ENCODE measurements around the gene SSH2. TPM values are rescaled to one million over a fixed set of nuclear protein-coding genes. Genes with fewer than 3 reads are reported as not detected.

SSH2 gene
- total RNA-seq, 2 experiments from 2014 or later = 32.6 to 36.1 TPM

DNA sequence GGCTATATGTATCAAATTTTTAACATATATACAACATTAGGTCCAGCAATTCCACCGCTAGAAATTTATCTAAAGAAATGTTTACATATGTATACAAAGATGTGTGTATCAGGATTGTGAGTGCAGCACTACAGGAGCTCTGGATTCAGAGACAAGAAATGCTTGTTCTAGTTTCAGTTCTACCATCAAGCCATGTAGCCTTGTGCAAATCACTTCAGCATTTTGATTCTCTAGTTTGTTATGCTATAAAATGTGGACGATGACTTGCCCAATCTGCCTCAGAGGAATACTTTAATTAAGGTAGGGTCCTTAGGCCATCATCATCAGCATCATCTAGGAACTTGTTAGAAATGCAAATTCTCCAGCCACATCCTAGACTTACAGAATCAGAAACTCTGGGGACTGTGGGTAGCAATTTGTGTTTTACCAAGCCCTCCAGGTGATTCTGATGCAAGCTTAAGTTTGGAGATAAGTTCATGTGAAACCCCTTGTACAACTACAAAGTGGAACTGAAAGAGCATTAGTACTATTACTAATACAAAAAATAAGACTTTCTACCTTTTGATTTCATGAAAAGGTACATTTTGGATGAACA, 176.1 kb downstream of the SSH2 start:
- intact Hi-C loops (cut with DNase I, micrococcal nuclease) = no loop called here
- peak; percentile 34 for ATAC-seq
- no peak for DNase-seq
- H3K36me3 Mint-ChIP-seq (ENCODE audit: low read depth) = peaks cover 27% of the 10 kb centered on the region
- no peaks in the 10 kb centered on the region for H3K9me3 Mint-ChIP-seq (ENCODE audit: low read depth)
- peaks cover 40% of the 10 kb centered on the region for H3K4me1 Mint-ChIP-seq
- H3K4me3 Mint-ChIP-seq = no peak overlapping the region
- no peaks in the 10 kb centered on the region for H3K27me3 Mint-ChIP-seq
- peak overlapping the region; percentile 45 for H3K27ac Mint-ChIP-seq
- ChIA-PET CTCF (interaction anchor here (1.0 to 3.6 kb wide), 2 partner anchors 24 to 114 kb away, joined by 3 to 14 read pairs; no protein-coding TSS in a partner anchor), POLR2A (no interaction called here)

DNA sequence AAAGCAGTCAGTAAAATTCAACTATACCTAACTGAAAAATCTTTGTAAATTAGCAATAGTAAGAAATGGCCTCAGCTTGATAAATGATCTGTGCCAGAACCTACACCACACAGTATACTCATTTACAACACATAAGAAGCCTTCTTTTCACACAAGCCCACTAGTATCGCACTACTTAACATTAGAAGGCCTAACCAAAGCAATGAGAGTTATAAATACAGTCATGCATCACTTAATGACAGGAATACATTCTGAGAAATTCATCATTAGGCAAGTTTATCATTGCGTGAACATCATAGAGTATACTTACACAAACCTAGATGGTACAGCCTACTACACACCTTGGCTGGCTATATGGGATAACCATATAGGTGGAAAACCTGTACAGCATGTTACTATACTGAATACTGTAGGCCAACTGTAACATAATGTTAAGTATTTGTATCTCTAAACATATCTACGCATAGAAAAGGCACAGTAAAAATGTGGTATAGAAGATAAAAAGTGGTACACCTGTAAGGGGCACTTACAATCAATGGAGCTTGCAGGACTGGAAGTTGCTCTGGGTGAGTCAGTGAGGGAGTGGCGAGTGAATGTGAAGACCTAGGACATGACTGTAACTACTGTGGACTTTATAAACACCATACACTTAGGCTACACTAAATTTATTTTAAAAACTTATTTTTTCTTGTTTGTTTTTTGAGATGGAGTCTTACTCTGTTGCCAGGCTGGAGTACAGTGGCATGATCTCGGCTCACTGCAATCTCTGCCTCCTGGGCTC, 180.8 kb downstream of the SSH2 start:
- POLR2A ChIA-PET = no interaction called here
- CTCF ChIA-PET = interaction anchor here (0.8 to 1.1 kb wide), 4 partner anchors 8 to 16 kb away, joined by 3 read pairs; no protein-coding TSS in a partner anchor
- no peak for ATAC-seq
- Mint-ChIP-seq H3K36me3 (ENCODE audit: low read depth) (peaks cover 22% of the 10 kb centered on the region), H3K27ac (no peak overlapping the region), H3K9me3 (ENCODE audit: low read depth) (no peaks in the 10 kb centered on the region), H3K27me3 (no peaks in the 10 kb centered on the region), H3K4me1 (peaks cover 60% of the 10 kb centered on the region), H3K4me3 (no peak overlapping the region)
- intact Hi-C loops (cut with DNase I, micrococcal nuclease) = loop anchor here in 1 of 2 experiments (2.0 to 5.0 kb wide), 2 partner anchors 16 to 57 kb away; no protein-coding TSS in a partner anchor
- DNase-seq = no peak

DNA sequence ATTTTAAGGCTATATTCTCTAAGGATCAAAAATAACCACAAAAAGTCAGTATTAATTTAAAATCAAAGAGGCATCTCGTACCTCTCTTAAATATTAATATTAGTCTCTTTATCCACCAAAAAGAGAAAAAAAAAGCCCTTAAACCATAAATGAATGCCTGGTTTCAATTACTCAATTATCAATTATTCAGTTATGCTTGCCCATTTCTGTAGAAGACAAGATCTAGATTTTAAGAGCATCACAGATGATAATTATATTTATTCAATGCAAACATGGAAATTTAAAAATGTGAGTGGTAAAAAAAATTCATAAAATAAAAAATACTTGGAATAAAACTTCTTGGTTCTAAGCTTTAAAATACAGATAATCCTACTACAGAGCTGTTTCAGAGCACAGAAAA, 181.6 kb downstream of the SSH2 start:
- peaks cover 56% of the 10 kb centered on the region for H3K4me1 Mint-ChIP-seq
- H3K4me3 Mint-ChIP-seq = no peak overlapping the region
- H3K9me3 Mint-ChIP-seq (ENCODE audit: low read depth) = no peaks in the 10 kb centered on the region
- H3K27ac Mint-ChIP-seq = no peak overlapping the region
- H3K27me3 Mint-ChIP-seq = no peaks in the 10 kb centered on the region
- ATAC-seq (no peak), DNase-seq (no peak)
- intact Hi-C loops (cut with DNase I, micrococcal nuclease) = loop anchor here in 1 of 2 experiments (2.0 to 5.0 kb wide), 2 partner anchors 16 to 56 kb away; no protein-coding TSS in a partner anchor
- peaks cover 20% of the 10 kb centered on the region for H3K36me3 Mint-ChIP-seq (ENCODE audit: low read depth)
- POLR2A ChIA-PET = interaction anchor here (0.6 kb wide), 1 partner anchor 66 kb away, joined by 3 read pairs; no protein-coding TSS in a partner anchor
- CTCF ChIA-PET = interaction anchor here (0.6 to 2.0 kb wide), 6 partner anchors 9 to 31 kb away, joined by 3 to 9 read pairs (median 3); no protein-coding TSS in a partner anchor

DNA sequence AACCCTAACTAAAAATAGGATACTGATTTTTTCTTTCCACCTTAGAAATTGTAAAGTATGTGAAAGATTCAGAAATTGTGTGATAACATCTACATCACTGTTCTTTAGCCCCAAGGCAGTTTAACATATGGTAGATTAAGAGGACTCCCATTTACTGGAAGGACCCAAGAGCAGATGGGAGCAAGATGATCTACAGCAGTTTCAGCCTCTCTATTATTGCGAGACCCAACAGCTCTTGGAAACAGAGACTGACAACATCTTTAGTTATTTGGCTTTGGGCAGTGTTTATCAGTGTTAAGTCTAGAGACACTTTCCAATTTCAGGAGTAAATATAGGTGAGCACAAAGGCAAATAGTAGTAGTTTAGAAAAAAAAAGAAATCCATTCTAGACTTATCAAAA, 182.4 kb downstream of the SSH2 start:
- no peak overlapping the region for H3K4me3 Mint-ChIP-seq
- no peak overlapping the region for H3K27ac Mint-ChIP-seq
- DNase-seq = no peak
- intact Hi-C loops (cut with DNase I, micrococcal nuclease) = loop anchor here in 1 of 2 experiments (2.0 to 5.0 kb wide), 2 partner anchors 15 to 55 kb away; no protein-coding TSS in a partner anchor
- peaks cover 58% of the 10 kb centered on the region for H3K4me1 Mint-ChIP-seq
- no peaks in the 10 kb centered on the region for H3K9me3 Mint-ChIP-seq (ENCODE audit: low read depth)
- no peak for ATAC-seq
- H3K27me3 Mint-ChIP-seq = no peaks in the 10 kb centered on the region
- ChIA-PET POLR2A (no interaction called here), CTCF (interaction anchor here (1.1 to 2.0 kb wide), 4 partner anchors 12 to 108 kb away, joined by 3 to 9 read pairs (median 4); no protein-coding TSS in a partner anchor)
- peaks cover 16% of the 10 kb centered on the region for H3K36me3 Mint-ChIP-seq (ENCODE audit: low read depth)

DNA sequence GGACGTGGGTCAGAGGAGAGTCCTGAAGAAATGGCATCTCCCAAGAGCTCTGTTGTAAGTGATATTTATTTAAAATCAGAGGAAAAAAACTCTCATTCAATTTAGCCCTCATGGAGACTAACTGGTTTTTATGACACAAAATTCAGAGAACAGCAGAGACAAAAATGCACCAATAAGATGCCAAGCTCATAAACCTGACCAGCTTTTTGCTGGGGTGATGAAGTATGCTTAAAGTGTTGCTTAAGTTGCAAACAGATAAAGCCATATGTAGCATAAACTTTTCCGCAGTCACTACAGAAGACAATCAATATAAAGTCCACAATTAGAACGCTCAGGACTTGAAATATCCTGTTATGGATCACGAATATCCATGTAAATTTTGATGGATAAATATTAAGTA, 183.4 kb downstream of the SSH2 start:
- peaks cover 16% of the 10 kb centered on the region for H3K36me3 Mint-ChIP-seq (ENCODE audit: low read depth)
- no peaks in the 10 kb centered on the region for H3K27me3 Mint-ChIP-seq
- CTCF ChIA-PET = interaction anchor here (0.6 to 2.0 kb wide), 6 partner anchors 9 to 107 kb away, joined by 3 to 9 read pairs (median 3); no protein-coding TSS in a partner anchor
- ATAC-seq (no peak), DNase-seq (no peak)
- peaks cover 64% of the 10 kb centered on the region for H3K4me1 Mint-ChIP-seq
- intact Hi-C loops (cut with DNase I, micrococcal nuclease) = loop anchor here in 1 of 2 experiments (5.0 kb wide), 1 partner anchor 54 kb away; no protein-coding TSS in a partner anchor
- H3K4me3 Mint-ChIP-seq = no peak overlapping the region
- POLR2A ChIA-PET = no interaction called here
- no peaks in the 10 kb centered on the region for H3K9me3 Mint-ChIP-seq (ENCODE audit: low read depth)
- no peak overlapping the region for H3K27ac Mint-ChIP-seq

DNA sequence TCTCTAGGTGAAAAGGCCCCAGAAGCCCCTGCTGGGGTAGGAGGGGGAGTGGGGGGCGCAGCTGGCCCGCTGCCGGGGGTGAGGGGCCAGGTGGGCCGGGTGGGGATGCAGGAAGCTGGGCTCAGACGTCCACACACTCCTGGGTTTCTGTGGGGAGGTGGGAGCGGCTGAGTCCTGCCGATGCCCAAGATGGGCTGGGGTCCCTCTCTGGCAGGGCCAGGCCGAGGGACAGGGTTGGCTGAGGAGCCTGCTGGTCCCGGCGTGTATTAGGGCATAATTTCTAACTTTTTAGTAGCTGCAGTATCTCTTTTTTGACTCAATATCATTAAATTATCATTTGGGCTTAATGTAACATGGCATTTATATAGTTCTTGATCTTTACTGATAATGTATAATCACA, 185.9 kb downstream of the SSH2 start:
- intact Hi-C loops (cut with DNase I, micrococcal nuclease) = no loop called here
- Mint-ChIP-seq H3K27ac (no peak overlapping the region), H3K4me1 (peaks cover 77% of the 10 kb centered on the region), H3K36me3 (ENCODE audit: low read depth) (peaks cover 13% of the 10 kb centered on the region), H3K9me3 (ENCODE audit: low read depth) (no peaks in the 10 kb centered on the region), H3K27me3 (no peaks in the 10 kb centered on the region), H3K4me3 (no peak overlapping the region)
- POLR2A ChIA-PET = no interaction called here
- no peak for ATAC-seq
- no peak for DNase-seq
- CTCF ChIA-PET = interaction anchor here (1.2 kb wide), 1 partner anchor 126 kb away, joined by 6 read pairs; no protein-coding TSS in a partner anchor

DNA sequence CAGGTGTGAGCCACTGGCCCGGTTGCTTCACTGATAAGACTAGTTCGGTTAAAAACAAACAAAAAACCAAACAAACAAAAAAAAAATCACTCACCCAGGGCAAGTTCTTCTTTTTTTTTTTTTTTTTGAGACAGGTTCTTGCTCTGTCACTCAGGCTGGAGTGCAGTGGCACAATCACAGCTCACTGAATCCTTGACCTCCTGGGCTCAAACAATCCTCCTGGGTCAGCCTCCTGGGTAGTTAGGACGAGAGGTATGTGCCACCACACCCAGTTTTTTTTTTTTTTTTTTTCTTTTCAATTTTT, 187.9 kb downstream of the SSH2 start:
- no peaks in the 10 kb centered on the region for H3K9me3 Mint-ChIP-seq (ENCODE audit: low read depth)
- DNase-seq (no peak), ATAC-seq (no peak)
- H3K27ac Mint-ChIP-seq = no peak overlapping the region
- POLR2A ChIA-PET = no interaction called here
- H3K4me1 Mint-ChIP-seq = peaks cover 63% of the 10 kb centered on the region
- no peak overlapping the region for H3K4me3 Mint-ChIP-seq
- H3K36me3 Mint-ChIP-seq (ENCODE audit: low read depth) = peaks cover 8% of the 10 kb centered on the region
- CTCF ChIA-PET = interaction anchor here (0.9 to 1.0 kb wide), 2 partner anchors 52 to 127 kb away, joined by 3 read pairs; no protein-coding TSS in a partner anchor
- intact Hi-C loops (cut with DNase I, micrococcal nuclease) = no loop called here
- H3K27me3 Mint-ChIP-seq = no peaks in the 10 kb centered on the region

DNA sequence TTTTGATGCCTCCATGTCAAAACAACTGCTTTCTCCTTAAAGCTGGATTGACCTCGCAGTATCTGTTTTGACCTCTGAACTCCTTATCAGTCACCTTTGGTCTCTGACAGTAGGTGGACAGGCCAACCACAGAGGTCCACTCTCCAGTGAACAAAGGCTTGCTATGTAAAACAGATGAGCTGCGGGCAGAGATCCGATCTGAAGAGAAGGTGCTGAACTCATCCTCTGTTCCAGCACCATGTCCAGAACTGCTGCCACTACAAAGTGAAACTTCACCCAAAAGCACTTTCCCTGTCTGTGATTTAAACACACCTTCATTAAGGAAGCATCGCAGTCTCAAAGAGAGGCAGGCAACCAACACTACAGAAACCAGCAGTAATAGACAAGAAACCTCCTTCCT, 190.0 kb downstream of the SSH2 start:
- Mint-ChIP-seq H3K9me3 (ENCODE audit: low read depth) (no peaks in the 10 kb centered on the region), H3K36me3 (ENCODE audit: low read depth) (peaks cover 9% of the 10 kb centered on the region), H3K4me3 (no peak overlapping the region), H3K27me3 (no peaks in the 10 kb centered on the region), H3K27ac (no peak overlapping the region), H3K4me1 (peaks cover 47% of the 10 kb centered on the region)
- ATAC-seq = no peak
- intact Hi-C loops (cut with DNase I, micrococcal nuclease) = no loop called here
- no peak for DNase-seq
- CTCF ChIA-PET = interaction anchor here (1.1 to 1.2 kb wide), 2 partner anchors 17 to 123 kb away, joined by 3 to 4 read pairs; no protein-coding TSS in a partner anchor
- POLR2A ChIA-PET = no interaction called here

DNA sequence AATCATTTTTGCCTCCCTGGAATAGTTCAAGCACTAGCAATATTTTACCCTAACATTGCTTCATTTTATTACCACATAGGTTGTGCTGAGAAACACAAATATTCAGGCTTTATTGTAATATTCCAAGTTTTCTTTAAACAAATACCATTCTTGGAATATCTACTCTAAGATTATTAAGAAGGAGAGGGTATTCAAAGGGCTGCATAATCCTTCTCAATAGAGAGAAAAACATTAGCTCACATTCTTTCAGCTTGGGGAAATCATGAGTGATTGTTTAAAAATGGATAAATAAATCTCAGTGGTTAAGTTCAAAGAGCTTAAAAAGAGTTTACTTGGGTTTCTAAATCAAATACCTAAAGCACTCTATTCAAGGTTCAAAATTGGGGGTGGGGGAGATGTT, 195.4 kb downstream of the SSH2 start:
- Mint-ChIP-seq H3K4me1 (peaks cover 33% of the 10 kb centered on the region), H3K36me3 (ENCODE audit: low read depth) (peaks cover 14% of the 10 kb centered on the region), H3K27me3 (no peaks in the 10 kb centered on the region), H3K27ac (no peak overlapping the region), H3K9me3 (ENCODE audit: low read depth) (no peaks in the 10 kb centered on the region), H3K4me3 (no peak overlapping the region)
- ChIA-PET POLR2A (no interaction called here), CTCF (interaction anchor here (0.7 to 1.9 kb wide), 6 partner anchors 11 to 95 kb away, joined by 3 to 8 read pairs (median 4); no protein-coding TSS in a partner anchor)
- intact Hi-C loops (cut with DNase I, micrococcal nuclease) = no loop called here
- ATAC-seq (no peak), DNase-seq (no peak)

DNA sequence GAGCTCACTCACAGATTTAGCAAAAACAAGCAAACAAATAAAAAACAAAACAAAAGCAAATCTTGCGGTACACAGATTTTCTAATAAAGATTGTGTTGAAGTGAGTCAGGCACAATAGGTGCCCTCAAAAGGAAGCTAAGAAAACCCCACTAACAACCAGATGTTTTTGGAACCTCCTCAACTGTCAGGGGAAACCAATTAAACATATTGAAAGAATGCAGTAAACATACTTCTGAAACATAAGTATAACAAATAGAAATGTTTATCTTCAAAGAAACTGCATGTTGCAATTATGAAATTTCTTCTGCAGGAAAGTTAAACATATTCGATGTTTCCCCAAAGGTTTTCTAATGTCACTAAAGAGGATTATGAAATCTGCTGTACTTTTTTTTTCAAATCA, 196.9 kb downstream of the SSH2 start:
- ChIA-PET POLR2A (no interaction called here), CTCF (interaction anchor here (0.6 to 1.5 kb wide), 5 partner anchors 9 to 116 kb away, joined by 3 to 5 read pairs (median 3); no protein-coding TSS in a partner anchor)
- no peak overlapping the region for H3K27ac Mint-ChIP-seq
- peaks cover 7% of the 10 kb centered on the region for H3K9me3 Mint-ChIP-seq (ENCODE audit: low read depth)
- ATAC-seq (no peak), DNase-seq (no peak)
- intact Hi-C loops (cut with DNase I, micrococcal nuclease) = loop anchor here in 1 of 2 experiments (2.0 kb wide), 1 partner anchor 16 kb away; no protein-coding TSS in a partner anchor
- no peaks in the 10 kb centered on the region for H3K27me3 Mint-ChIP-seq
- H3K4me3 Mint-ChIP-seq = no peak overlapping the region
- peaks cover 26% of the 10 kb centered on the region for H3K36me3 Mint-ChIP-seq (ENCODE audit: low read depth)
- H3K4me1 Mint-ChIP-seq = peaks cover 42% of the 10 kb centered on the region

DNA sequence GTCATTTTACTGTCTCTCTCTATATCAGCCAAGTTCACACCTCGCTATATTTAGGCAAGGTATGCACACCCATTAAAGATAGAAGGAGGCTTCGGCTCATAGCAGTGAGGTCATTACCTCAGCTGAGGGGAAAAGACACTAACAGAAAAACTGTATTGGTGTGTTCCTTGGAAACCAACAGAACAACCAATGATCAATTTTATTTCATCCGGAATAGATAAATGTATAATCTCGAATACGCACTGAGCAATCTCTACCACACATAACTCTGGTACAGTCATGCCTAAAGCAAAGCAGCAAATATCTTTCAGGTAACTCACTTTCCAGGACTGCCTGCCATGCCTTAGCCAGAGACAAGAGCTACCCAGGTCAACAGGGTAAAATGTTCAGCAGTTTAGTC, 197.4 kb downstream of the SSH2 start:
- DNase-seq (no peak), ATAC-seq (no peak)
- H3K9me3 Mint-ChIP-seq (ENCODE audit: low read depth) = peaks cover 8% of the 10 kb centered on the region
- ChIA-PET CTCF (interaction anchor here (0.7 to 1.5 kb wide), 5 partner anchors 10 to 115 kb away, joined by 3 to 5 read pairs (median 3); no protein-coding TSS in a partner anchor), POLR2A (interaction anchor here (0.7 kb wide), 1 partner anchor 29 kb away, joined by 4 read pairs; no protein-coding TSS in a partner anchor)
- H3K36me3 Mint-ChIP-seq (ENCODE audit: low read depth) = peaks cover 30% of the 10 kb centered on the region
- no peaks in the 10 kb centered on the region for H3K27me3 Mint-ChIP-seq
- H3K4me3 Mint-ChIP-seq = no peak overlapping the region
- intact Hi-C loops (cut with DNase I, micrococcal nuclease) = loop anchor here in 1 of 2 experiments (2.0 kb wide), 1 partner anchor 16 kb away; no protein-coding TSS in a partner anchor
- H3K4me1 Mint-ChIP-seq = peaks cover 45% of the 10 kb centered on the region
- H3K27ac Mint-ChIP-seq = no peak overlapping the region
